Measurements from ENCODE around the gene PLPPR1. TPM values are rescaled to one million over a fixed set of nuclear protein-coding genes. Genes with fewer than 3 reads are reported as not detected.

Gene PLPPR1
- polyA plus RNA-seq, 1 donor from 2014 or later: 157 TPM

DNA sequence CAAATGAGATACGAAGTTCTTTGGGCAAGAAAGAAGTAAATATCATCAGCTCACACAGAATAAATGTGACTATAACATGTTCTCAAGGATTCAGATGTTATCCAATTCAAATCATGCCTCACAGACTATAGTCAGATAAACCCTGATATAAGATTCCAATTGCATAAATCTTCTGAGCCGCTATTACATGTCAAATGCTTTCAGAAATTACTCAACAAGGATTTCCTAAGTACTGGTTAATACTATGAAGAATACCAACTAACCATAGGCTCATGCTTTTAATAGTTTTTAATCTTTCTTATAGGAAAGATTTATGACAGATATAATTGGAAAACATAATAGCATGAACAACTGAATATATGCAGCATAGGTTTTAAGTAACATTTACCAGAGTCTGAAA, 282.7 kb downstream of the PLPPR1 start:
- Histone ChIP-seq H3K9me3 (ENCODE audit: low read length) (no peaks in the 10 kb centered on the region), H3K4me3 (ENCODE audit: low read length) (no peak overlapping the region), H3F3A (ENCODE audit: insufficient read depth, low read length, poor library complexity, severe bottlenecking) (no peaks in the 10 kb centered on the region), H3K27ac (ENCODE audit: low read length) (no peak overlapping the region), H2AFZ (ENCODE audit: low read depth, low read length) (no peak overlapping the region), H3K4me2 (ENCODE audit: low read length) (no peak overlapping the region), H3K9me2 (ENCODE audit: insufficient read depth, low read length) (no peaks in the 10 kb centered on the region), H4K20me1 (ENCODE audit: insufficient read depth) (no peaks in the 10 kb centered on the region), H3K9ac (ENCODE audit: low read length) (no peak overlapping the region), H3K27me3 (ENCODE audit: insufficient read depth, low read depth, low read length) (no peaks in the 10 kb centered on the region), H3K79me2 (replicated peaks; ENCODE audit: insufficient read depth, low read length) (no peaks in the 10 kb centered on the region), H3K36me3 (ENCODE audit: insufficient read depth, low read length) (no peaks in the 10 kb centered on the region)
- TF ChIP-seq TAF1 (IDR thresholded peaks at IDR 0.05; ENCODE audit: low read depth) (no peak), EP300 (conservative IDR thresholded peaks at IDR 0.05; ENCODE audit: poor library complexity, severe bottlenecking) (no peak), EZH2 (IDR thresholded peaks at IDR 0.05; ENCODE audit: borderline replicate concordance, insufficient read depth, low read length, poor library complexity, severe bottlenecking) (no peak), MXI1 (conservative IDR thresholded peaks at IDR 0.05; ENCODE audit: poor library complexity, severe bottlenecking) (no peak), POLR2AphosphoS5 (IDR thresholded peaks at IDR 0.05) (no peak), RAD21 (conservative IDR thresholded peaks at IDR 0.05) (no peak), SMC3 (conservative IDR thresholded peaks at IDR 0.05; ENCODE audit: poor library complexity) (no peak)
- TF ChIP-seq, protein P1, sequence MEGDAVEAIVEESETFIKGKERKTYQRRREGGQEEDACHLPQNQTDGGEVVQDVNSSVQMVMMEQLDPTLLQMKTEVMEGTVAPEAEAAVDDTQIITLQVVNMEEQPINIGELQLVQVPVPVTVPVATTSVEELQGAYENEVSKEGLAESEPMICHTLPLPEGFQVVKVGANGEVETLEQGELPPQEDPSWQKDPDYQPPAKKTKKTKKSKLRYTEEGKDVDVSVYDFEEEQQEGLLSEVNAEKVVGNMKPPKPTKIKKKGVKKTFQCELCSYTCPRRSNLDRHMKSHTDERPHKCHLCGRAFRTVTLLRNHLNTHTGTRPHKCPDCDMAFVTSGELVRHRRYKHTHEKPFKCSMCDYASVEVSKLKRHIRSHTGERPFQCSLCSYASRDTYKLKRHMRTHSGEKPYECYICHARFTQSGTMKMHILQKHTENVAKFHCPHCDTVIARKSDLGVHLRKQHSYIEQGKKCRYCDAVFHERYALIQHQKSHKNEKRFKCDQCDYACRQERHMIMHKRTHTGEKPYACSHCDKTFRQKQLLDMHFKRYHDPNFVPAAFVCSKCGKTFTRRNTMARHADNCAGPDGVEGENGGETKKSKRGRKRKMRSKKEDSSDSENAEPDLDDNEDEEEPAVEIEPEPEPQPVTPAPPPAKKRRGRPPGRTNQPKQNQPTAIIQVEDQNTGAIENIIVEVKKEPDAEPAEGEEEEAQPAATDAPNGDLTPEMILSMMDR (IDR thresholded peaks at IDR 0.05; ENCODE audit: poor library complexity, severe bottlenecking): no peak
- TF ChIP-seq, protein P2, sequence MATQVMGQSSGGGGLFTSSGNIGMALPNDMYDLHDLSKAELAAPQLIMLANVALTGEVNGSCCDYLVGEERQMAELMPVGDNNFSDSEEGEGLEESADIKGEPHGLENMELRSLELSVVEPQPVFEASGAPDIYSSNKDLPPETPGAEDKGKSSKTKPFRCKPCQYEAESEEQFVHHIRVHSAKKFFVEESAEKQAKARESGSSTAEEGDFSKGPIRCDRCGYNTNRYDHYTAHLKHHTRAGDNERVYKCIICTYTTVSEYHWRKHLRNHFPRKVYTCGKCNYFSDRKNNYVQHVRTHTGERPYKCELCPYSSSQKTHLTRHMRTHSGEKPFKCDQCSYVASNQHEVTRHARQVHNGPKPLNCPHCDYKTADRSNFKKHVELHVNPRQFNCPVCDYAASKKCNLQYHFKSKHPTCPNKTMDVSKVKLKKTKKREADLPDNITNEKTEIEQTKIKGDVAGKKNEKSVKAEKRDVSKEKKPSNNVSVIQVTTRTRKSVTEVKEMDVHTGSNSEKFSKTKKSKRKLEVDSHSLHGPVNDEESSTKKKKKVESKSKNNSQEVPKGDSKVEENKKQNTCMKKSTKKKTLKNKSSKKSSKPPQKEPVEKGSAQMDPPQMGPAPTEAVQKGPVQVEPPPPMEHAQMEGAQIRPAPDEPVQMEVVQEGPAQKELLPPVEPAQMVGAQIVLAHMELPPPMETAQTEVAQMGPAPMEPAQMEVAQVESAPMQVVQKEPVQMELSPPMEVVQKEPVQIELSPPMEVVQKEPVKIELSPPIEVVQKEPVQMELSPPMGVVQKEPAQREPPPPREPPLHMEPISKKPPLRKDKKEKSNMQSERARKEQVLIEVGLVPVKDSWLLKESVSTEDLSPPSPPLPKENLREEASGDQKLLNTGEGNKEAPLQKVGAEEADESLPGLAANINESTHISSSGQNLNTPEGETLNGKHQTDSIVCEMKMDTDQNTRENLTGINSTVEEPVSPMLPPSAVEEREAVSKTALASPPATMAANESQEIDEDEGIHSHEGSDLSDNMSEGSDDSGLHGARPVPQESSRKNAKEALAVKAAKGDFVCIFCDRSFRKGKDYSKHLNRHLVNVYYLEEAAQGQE (IDR thresholded peaks at IDR 0.05; ENCODE audit: borderline replicate concordance): no peak

DNA sequence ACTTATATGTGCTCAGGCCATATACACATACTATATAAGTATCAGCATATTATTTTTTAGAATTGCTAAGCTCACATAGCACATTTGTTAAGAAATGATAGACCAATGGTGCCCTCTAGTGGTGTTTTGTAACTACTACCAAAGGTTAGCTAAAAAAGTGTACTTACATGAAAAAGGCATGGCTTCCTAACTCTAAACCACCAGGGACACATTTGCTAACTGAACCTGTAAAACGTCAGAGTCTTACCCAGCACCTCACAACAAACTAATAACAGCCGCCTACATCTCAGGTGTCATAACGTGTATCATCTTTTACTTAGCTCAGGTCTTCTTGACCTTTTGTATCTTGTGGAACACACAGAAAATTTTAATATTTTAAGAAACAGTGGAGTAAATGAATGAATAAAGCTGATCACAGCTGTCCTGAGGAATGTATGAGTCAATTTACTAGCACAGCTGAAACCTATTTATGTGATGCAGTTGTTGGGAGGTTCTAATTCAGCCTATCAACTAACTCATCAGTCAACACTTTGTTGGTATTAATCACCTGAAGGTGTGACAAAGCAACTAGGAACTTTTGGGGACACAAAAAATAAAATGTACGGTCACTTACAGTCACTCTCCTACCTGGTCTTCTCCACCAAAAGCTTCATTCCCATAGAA, 283.4 kb downstream of the PLPPR1 start:
- Histone ChIP-seq H3F3A (ENCODE audit: insufficient read depth, low read length, poor library complexity, severe bottlenecking) (no peaks in the 10 kb centered on the region), H3K27ac (ENCODE audit: low read length) (no peak overlapping the region), H3K9ac (ENCODE audit: low read length) (no peak overlapping the region), H3K27me3 (ENCODE audit: insufficient read depth, low read depth, low read length) (no peaks in the 10 kb centered on the region), H3K36me3 (ENCODE audit: insufficient read depth, low read length) (no peaks in the 10 kb centered on the region), H3K79me2 (replicated peaks; ENCODE audit: insufficient read depth, low read length) (no peaks in the 10 kb centered on the region), H3K9me2 (ENCODE audit: insufficient read depth, low read length) (no peaks in the 10 kb centered on the region), H4K20me1 (ENCODE audit: insufficient read depth) (no peaks in the 10 kb centered on the region), H3K4me3 (ENCODE audit: low read length) (no peak overlapping the region), H3K9me3 (ENCODE audit: low read length) (no peaks in the 10 kb centered on the region), H3K4me2 (ENCODE audit: low read length) (no peak overlapping the region), H2AFZ (ENCODE audit: low read depth, low read length) (no peak overlapping the region)
- TF ChIP-seq SMC3 (conservative IDR thresholded peaks at IDR 0.05; ENCODE audit: poor library complexity) (peak; percentile 96), RAD21 (conservative IDR thresholded peaks at IDR 0.05) (peak; percentile 95), POLR2AphosphoS5 (IDR thresholded peaks at IDR 0.05) (no peak)
- TF ChIP-seq, protein P1 (IDR thresholded peaks at IDR 0.05; ENCODE audit: poor library complexity, severe bottlenecking): peak; percentile 89

All from neural cell (in vitro differentiated cells).